ENCODE measurements around the gene UCP2. TPM values are rescaled to one million over a fixed set of nuclear protein-coding genes. Genes with fewer than 3 reads are reported as not detected.
A peak's percentile ranks its signal among the peaks of the same experiment; 100 is the strongest.

The UCP2 gene
- total RNA-seq, 2 donors from 2014 or later = 21.6 to 30.2 TPM

DNA sequence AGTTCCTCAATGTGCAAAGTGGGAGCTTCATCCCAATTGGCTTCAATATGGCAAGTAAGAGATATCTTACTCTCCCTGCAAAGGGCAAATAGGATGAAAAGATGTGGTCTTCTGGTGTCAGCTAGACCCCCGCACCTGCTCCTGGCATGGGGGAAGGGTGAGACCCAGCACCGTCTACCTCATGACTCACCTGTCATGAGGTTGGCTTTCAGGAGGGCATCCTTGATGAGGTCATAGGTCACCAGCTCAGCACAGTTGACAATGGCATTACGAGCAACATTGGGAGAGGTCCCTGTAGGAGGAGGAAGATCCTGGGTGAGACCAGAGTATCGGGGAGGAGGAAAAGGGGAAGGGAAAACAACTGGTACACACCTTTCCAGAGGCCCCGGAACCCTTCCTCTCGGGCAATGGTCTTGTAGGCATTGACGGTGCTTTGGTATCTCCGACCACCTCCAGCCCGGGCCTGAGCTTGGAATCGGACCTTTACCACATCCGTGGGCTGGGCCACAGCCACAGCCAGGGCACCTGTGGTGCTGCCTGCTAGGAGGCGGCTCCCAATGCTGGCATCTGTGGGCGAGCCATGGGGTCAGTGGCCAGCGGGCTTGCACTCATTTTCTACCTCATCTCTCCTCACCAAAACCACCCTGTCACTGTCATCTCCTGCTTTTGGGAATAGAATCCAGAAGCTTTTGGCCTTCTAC lies 6.0 kb downstream of the UCP2 start:
- intact Hi-C loops (cut with DNase I) = no loop called here
- no peak for DNase-seq
- ATAC-seq = no peak

DNA sequence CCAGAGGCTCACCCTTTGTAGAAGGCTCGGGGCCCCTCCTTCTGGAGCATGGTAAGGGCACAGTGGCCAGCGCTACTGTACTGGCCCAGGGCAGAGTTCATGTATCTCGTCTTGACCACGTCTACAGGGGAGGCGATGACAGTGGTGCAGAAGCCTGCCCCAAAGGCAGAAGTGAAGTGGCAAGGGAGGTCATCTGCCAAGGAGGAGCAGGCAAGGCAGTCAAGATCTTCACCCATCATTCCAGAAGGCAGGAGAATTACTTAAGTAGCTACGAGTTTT lies 7.2 kb downstream of the UCP2 start:
- no peak for ATAC-seq
- no peak for DNase-seq
- intact Hi-C loops (cut with DNase I) = no loop called here

DNA sequence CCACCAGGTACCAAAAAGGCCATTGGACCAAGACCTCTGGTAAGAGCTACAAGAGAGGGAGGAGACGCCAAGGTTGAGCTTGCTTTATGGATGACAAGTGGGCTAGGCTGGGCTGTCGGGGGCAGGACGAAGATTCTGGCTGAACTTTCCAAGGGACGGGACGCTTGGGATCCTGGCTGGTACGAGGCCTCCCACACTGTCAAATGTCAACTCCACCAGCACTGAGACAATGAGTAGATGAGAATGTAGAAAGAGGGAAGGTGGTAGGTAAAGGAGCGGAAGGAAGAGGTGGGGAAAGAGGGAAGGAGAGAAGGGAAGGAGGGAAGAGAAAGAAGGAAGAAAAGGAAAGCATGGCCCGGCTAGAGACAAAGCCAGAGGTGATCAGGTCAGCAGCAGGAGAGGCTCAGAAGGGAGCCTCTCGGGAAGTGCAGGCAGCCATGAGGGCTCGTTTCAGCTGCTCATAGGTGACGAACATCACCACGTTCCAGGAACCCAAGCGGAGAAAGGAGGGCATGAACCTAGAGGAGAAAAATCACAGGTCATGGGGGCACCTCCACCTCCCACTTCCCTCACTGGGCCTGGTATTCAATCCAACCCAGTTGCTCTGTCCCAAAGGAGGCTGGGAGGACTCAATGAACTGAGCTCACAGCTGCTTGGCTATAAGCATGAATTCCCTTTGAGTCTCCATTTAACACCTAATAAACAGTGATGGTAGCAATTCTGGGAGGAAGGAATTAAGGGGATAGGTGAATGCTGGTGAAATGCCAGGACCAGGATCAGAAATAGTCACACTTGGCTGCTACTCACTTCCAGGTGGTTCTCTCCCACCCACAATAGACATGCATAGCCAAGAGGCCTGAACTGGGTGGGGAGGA lies 7.8 kb downstream of the UCP2 start:
- intact Hi-C loops (cut with DNase I) = no loop called here
- DNase-seq (no peak), ATAC-seq (no peak)

GRCh38 chr11:73972620-73973449 lies 9.8 kb downstream of the UCP2 start:
- DNase-seq = no peak
- ATAC-seq = no peak
- intact Hi-C loops (cut with DNase I) = no loop called here

DNA sequence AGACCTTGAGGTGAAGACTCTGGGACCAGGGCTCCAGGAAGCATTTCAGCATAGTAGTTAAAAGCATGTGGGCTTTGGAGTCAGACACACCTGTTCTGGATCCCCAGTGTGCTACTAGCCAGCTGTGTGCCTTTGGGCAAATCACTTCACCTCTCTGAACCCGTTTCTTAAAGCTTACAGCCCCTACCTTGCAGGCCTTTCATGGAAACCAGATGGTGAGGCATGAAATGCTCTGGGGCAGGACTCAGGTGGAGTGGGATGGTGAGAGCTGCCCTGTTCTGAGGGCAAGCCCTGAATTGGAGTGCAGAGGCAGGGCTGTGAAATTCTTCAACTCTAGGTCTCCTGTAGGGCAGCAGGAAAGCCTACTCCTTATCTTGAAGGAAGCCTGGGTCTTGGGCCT lies 10.5 kb downstream of the UCP2 start:
- intact Hi-C loops (cut with DNase I) = no loop called here
- DNase-seq (no peak), ATAC-seq (no peak)

DNA sequence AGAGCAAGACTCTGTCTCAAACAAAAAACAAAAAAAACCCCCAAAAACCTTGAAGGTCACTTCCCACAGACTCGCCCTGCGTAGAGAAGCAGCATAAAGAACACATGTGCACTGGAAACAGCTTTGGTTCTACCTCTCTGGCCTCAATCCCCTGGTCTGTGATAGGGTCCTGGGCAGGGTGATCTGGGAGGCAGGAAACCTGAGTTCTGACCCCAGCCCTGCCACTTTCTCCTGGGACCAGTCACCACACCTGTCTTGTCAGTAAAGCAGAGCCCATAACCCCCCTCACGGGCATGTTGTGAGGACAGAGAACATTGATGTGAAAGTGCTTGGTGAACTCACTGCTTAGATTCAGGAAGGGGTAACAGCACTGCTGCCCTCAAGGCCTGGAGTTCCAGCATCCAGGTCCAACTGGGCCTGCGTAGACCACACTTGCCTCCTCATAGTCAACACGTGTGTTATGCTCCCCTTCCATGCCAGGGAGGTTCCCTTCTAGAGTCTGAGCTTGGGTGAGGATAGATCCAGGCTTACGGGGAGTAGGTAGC lies 11.4 kb downstream of the UCP2 start:
- ATAC-seq = peak; percentile 3 to 18
- intact Hi-C loops (cut with DNase I) = no loop called here
- no peak for DNase-seq

GRCh38 chr11:73969991-73970800 lies 12.4 kb downstream of the UCP2 start:
- no peak for ATAC-seq
- intact Hi-C loops (cut with DNase I) = no loop called here
- no peak for DNase-seq

- ATAC-seq (no peak), DNase-seq (no peak)
- intact Hi-C loops (cut with DNase I) = no loop called here
These were observed 13.6 kb downstream of the UCP2 start for GRCh38 chr11:73969091-73969490.

DNA sequence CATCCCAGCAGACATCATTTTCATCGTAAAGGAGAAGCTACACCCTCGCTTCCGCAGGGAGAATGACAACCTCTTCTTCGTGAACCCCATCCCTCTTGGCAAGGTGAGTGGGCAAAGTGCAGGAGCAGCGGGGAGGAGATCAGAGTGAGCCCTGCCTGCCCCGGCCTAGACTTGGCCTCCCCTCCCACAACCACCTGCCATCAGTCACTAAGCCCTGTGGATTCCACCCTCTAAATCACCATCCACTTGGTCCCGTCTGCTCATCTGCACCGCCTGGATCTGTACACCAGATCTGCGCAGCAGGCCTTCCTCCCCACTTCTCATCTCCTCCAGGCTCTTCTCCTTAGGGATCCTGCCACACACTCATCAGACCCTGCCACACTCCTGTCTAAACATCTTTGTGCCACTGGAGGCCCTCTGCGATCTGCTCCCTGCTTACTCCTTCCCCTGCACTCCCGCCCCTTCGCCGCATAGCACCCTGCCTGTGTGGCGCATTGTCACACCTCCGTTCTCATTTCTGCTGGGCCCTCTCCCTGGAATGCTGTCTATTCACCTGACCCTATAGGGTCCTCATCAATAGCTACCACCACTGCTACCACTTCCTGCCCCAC lies 14.2 kb downstream of the UCP2 start:
- no peak for ATAC-seq
- DNase-seq = no peak
- intact Hi-C loops (cut with DNase I) = no loop called here

GRCh38 chr11:73965764-73966121 lies 16.9 kb downstream of the UCP2 start:
- no peak for ATAC-seq
- intact Hi-C loops (cut with DNase I) = no loop called here
- no peak for DNase-seq

DNA sequence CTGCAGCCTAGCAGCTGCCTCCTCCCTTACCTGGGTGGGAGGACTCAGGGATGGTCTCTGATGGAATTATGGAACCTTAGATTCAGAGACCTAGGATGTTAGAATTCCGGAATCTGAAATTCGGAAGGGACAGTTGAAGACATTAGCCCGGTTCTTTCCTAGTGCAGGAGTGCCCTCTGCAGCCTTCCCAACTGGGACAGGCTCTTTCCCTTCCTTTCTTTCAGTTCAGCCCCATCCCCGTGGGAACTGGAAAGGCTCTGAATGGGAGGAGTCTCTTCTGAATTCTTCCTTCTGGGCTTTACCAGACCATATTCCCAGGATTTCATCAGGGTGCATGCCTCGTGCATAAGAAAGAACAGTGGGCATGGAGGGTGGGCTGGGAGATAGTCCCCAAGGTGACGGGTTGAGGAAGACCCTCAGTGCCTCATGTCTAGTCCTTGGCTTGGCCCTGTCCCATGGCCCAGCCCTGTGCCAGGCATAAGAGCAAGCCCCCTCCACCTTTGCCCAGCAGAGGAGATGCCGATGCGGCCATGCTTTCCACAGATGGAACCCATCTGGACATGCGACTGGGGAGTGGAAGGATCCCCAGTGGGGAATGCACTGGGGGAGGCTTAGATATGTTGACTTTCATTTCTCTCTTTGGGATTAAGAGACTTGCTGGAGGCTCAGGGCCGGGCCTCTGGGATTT lies 17.4 kb downstream of the UCP2 start:
- no peak for DNase-seq
- intact Hi-C loops (cut with DNase I) = no loop called here
- ATAC-seq = peak in 1 of 2 donors; percentile 46

GRCh38 chr11:73963861-73964260 lies 18.8 kb downstream of the UCP2 start:
- intact Hi-C loops (cut with DNase I) = no loop called here
- peak in 1 of 2 donors; percentile 8 for ATAC-seq
- no peak for DNase-seq

GRCh38 chr11:73962101-73962705 lies 20.4 kb downstream of the UCP2 start:
- ATAC-seq = no peak
- intact Hi-C loops (cut with DNase I) = no loop called here
- no peak for DNase-seq

DNA sequence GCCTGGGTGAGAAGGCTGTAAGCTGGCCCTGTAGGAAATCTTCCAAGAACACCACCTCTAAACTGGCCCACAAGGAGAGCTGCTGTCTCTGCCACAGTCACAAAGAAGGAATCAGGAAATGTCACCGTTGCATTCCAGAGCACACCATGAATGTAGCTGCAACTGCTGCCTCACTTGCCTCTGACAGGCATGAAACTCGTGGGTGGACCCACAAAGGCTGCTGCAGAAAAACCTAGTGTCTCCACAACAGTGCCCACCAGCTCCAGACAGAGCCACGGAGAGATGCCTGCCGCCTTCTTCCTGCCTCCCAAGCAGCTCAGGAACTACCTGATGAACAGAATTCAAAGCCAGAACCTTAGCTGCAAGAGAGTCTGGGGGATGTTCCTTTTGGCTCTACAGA lies 21.3 kb downstream of the UCP2 start:
- no peak for ATAC-seq
- DNase-seq = no peak
- intact Hi-C loops (cut with DNase I) = no loop called here

DNA sequence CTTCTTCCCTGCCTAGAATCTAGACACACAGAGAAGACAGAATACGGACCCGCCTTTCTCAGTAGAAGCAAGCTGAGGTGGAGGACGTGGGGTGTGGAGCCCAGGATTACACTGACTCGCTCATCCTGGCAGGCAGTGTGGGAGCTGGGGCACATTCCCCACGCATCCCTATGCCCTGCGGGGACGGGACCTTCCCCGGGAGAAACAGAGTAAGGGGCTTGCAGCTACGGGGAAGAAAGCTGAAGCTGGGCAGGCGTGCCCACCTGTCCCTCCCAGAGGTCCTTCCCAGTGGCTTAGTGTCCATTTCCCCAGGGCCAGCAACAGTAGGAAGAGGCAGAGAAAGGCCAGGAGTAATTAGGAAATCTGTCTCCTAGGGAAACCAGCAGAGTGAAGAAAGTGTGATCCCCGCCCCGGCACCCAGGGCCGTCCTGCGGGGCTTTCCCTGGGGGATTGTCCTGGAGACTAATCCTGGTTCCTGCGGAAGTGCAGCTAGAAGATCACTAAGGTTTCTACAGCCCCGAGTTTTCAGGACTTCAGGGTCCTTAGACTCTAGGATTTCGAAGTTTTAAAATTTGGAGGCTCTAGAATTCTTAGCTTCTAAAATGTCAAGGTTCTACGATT lies 24.0 kb downstream of the UCP2 start:
- ATAC-seq = no peak
- intact Hi-C loops (cut with DNase I) = no loop called here
- DNase-seq = no peak

DNA sequence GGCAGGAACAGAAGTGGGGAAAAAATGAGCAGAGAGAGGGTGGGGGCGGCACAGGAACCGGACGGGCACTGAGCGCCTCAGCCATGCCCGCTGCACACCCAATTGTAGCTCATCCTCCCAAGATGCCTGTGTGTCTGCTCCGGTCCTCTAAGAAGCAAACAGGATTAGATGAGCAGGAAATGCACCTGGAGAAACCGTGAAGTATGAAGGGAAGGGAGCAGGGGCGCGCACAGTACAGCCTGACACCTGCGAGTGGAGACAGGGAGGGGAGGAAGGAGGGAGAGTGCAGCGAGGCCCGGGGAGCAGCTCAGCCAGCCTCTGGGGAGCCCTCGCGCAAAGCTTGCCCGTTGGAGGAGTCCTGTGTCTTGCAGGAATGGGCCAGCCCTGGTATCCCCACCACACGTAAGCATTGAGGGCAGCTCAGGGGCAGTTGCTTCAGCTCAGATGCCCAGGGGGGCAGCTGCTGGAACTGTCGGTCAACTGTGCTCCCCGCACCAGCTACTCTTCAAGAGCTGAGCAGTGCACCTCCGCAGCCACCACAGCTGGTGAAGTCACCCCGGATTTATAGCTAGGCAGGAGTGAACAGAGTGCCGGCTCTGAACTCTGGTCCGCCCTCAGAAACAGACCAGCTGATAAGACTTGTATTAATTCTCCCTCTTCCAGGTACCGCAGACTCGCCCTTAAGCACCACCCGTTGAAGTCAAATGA lies 24.8 kb downstream of the UCP2 start:
- intact Hi-C loops (cut with DNase I) = no loop called here
- ATAC-seq (no peak), DNase-seq (no peak)
